NCI-H2227 (cell line): ENCODE data around the gene MED27.

Experiments
- DNase-seq: peaks from one replicate; lab custom pipeline; 2025; ENCODE audit not compliant: unreplicated experiment; lab: John Stamatoyannopoulos, UW

MED27 gene, protein sequence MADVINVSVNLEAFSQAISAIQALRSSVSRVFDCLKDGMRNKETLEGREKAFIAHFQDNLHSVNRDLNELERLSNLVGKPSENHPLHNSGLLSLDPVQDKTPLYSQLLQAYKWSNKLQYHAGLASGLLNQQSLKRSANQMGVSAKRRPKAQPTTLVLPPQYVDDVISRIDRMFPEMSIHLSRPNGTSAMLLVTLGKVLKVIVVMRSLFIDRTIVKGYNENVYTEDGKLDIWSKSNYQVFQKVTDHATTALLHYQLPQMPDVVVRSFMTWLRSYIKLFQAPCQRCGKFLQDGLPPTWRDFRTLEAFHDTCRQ

DNA sequence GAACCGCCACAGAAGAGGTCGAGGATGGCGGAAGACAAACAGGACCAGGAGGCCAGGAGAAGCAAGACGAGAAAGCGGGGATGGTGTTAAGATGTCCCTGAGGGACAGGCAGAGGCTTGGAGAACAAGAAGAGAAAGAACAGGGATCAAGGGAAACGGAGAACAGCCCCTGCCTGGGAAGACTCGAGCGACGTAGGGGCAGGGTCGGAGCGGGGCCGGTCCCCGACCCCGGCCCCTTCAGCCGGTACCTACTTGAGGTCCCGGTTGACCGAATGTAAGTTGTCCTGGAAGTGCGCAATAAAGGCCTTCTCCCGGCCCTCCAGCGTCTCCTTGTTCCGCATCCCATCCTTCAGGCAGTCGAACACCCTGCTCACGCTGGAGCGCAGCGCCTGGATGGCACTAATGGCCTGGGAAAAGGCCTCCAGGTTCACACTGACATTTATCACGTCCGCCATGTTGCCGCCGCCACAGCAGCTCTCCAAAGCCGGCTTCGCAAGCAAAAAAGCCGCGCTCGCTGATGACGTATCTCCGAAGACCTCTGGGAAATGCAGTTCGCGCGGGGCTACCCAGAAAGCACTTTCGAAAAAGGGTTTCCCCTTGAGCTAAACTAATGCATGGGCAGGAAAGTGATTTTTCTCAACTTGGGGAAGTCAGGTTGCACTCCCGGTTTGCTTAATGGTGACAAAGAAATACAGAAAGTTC, at the start of gene MED27:
Gene MED27 (minus strand): TSS at position 477 of the 701 bp plus-strand sequence. CDS start 23 bp downstream, at position 454.
- DNase-seq = peak; percentile 89

DNA sequence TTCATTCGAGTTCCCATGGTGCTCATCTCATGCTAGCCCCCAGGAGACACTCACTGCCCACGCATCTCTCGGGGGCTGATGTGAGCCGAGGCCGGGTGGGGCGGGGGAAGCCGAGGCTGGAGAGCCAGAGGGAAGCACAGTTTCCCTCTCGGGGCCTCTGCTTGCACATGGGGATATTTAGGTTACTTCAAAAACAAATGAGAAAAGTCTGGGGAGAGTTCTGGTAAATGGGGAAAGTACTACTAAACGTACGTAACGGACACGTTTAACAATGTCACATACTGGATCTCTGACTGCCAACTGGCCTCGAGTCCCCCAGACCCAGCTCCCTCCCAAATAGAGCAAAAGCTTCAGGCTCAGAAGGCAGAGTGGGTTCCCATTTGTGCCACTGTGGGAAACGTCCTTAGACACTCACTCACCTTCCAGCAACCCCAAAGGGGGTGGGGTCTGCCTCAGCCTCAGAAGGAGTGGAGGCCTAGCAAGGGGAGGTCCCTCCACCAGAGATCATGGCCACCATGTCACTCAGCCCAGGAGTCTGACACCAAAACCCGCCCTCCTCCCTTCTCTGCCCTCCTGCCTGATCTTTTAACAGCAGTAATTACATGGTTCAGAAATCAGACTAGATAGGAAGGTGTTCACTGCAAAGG, 48.3 kb upstream of the MED27 start:
- DNase-seq = peak; percentile 47

DNA sequence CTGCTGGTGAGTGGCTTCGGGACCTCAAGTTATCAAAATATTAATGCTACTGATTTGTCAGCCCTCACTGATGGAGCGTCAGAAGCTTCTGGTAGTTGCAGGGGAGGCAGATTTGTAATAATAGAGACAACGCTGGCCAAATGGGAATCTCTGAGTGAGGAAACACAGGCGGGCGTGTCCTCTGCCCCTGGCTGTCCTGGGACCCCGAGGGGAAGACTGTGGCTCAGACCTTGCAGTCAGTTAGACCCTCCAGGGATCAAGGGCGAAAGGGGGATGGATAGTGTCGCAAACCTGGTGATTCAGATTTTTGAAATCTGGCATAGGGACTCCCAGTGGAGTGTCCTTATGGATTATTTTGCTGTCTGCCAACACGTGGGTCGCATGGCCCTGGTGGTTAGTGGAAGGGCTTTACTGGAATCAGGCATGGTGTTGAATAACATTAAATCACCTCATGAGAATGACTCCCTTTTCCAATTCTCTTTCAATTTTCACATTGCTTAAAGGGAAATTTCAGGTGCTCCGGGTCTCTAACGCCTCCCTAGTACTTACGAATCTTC, 47.1 kb upstream of the MED27 start:
- no peak for DNase-seq

DNA sequence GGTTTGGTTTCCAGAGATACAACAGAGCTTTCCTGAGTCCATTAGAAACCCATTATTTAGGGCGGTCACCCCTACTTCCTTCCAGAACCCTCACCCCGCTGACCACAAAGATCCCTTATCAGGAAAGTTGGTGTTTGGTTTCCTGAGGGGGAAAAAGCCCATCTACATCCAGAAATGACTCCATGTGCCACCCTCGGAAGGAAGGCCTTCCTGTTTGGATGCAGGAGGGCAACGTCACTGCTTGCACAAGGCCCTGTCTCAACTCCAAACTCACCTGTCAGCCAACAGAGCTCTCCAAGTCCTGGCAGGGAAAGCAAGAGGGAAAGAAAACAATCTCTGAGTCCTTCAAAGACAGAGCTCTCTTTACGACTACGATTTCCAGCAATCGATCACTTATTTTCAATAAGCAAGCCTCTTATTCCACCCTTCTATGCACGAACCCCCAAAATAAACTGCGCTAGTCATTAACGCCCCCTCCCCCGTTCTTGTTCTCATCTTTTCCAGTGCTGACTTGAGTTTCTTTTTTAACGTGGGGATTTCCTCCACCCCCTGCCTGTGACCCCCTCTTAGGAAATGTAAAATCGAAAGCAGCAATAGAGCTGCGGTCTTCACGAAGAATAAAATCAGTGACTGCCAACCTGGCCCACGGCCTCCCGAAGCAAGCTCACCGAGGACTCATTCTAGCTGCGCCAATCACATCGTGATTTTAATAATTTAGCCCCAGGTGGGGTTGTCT, 46.4 kb upstream of the MED27 start:
- DNase-seq = no peak

DNA sequence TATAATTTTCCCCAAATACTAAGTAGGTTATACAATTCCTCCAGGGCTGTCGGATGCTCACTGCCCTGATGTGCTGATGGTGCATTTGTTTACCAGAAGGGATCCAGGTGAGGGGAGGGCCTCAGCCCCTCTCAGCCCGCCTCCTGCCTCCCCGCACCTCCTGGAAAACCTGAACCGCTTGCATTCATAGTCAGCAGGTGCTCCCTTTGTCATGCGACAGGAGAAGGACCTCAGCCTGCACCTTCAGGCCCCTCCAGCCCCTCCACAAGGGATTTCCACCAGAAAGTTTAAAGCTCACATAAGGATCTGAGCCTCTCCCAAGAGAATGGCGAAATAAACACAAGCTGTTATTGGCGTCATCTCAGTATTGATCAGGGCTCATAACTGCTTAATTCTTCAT, 45.7 kb upstream of the MED27 start:
- no peak for DNase-seq

DNA sequence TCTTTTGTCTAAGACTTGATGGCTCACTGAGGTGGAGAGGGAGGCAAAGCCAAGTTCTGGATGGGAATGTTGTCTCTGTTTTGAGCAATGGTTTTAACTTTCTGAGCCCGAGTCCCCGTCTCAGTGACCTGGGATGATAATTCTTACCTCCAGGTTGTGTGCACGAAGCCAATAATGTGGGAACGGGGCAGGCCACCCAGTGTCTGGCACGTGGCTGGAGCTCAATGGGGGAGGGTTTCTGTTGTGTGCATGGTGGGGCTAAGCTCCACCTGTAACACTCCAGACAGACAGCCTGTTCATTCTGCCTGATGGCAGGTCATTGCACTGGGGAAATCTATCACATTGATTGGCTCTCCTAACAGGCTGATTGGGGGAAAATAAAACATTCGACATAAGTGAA, 45.1 kb upstream of the MED27 start:
- no peak for DNase-seq

DNA sequence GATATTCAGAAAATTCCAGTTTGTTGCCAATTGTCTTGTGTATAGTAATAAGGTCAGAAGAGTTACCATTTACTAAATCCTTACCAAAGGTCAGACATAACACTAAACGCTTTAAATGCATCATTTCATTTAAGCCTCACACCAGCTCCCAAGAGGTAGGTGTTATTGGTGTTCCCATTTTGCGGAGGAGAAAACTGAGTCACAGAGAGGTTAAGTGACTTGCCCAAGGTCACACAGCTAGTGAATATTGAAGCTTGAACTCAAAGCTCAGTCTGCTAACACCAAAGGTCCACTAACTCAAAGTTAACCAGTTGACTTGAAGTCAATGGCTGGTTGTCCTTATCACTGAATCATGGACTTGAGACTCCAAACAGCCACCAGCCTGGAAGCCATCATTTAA, 41.4 kb upstream of the MED27 start:
- no peak for DNase-seq

DNA sequence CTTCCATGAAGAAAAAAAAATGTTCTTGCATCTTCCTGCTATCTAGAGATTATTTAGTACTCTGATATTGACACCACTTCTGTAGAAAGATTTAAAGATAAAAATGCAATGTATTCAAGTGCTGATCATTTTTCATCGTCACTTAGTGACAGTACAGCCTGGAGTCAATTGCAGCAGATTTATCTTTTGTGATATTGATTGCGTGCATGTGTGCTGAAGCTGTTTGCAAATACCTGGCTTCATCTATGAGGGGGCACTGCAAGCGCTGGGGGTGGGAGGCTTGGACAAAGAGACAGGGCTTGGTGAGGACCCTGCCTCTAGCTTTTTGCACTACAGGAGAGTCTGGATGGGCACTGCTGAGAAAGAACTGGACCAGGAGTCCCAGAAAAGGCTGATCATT, 38.0 kb upstream of the MED27 start:
- DNase-seq = no peak

DNA sequence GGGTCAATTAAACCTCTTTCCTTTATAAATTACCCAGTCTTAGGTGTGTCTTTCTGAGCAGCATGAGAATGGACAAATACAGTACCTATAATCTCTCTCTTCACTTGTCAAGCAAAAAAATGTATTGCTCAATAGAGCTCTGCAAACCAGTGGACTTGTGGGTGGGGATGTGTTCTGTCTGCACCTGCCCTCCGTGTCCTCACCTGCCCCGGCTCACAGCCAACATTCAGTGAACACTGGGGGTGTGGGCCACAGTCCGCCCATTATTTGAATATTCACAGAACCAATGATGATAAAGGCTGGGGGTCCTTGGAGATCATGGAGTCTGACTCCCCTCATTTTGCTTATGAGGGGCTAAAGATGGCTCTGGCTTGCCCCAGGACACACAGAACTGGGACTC, 36.9 kb upstream of the MED27 start:
- no peak for DNase-seq

DNA sequence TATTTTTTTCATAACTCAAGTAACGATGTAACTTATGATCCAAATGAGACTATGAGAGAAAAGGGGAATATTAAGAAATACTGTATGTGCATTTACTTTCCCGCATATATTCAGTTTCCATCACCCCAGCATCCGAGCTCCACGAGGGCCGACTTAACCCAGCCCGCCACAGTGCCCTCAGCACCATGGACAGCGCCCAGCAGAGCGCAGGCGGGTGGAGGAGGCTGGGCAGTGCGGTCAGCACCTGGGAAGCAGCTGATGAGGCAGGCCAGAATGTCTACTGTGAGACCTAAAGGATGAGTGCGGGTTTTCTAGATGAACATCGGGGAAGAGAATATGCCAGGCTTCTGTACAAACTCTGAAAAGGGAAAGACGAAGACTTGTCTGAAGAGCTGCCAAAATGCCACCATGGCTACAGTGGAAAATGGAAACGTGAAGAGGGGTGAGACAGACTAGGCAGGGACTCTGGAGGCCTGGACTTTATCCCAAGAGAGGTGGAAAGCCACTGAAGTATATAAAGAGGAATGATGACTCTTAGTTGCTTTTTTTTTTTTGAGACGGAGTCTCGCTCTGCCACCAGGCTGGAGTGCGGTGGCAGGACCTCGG, 34.5 kb upstream of the MED27 start:
- DNase-seq = no peak

DNA sequence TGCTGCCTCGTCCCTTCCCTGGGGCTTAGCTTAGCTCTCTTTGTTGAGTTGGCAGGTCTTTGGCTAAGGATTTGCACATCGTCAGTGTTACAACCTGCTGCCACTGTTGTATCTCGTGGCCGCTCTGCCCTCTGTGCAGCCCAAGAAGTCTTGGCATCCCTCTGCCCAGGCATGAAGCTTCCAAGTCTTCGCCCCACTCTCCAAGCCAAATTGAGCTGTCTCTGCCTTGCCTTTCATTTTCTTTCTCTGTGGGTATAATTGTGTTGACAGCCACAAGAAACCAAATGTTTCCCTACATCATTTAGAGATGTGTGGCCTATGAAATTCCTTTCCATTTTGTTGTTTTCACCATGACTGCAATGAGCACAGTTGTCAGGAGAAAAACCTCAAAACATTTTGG, 29.6 kb upstream of the MED27 start:
- no peak for DNase-seq

DNA sequence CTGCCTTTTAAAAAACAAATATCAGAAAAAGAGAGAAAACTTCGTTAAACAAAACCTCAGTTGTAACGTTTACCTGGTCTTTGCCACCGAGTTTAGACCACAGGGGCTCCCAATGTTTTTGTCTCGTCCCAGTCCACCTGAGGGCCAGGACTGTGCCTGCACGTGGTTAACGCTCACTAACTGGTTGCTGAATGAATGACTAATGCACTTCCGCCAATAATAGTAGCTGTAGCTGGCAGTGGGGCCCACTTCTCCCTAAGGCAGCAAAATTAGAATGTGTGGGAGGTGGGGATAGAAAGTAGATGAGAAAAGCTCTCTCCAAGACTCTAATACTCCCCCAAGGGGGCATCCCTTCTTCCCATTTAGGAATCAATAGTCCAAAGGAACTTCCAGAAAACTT, 29.1 kb upstream of the MED27 start:
- DNase-seq = no peak

DNA sequence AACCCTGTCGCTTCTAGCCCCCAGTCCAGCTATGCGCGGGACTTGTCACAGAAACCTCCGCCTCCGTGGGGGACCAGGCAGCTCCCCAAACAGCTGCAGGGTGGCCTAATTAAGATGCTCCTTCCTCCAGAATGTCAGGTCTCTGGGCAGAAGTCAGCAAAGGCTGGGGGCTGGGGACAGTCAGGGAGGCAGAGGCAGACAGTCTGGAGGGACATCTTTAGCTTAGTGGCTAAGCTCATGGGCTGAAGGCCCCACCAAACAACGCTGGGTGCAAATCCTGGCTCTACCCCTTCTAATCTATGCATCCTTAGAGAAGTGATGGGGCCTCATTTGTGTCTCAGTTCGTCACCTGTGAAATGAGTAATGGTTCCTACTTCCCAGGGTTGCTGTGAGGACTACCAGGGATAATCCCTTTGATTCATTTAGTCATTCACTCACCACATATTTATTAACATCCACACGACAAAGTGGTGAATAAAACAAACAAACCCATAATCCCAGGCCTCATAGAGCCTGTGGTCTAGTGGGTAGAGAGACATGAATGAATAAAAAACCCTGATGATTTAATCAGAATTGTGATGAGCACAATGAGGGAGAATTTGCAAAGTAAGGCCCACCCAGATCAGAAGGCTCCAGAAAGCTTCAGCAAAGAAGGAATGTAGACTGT, 20.2 kb upstream of the MED27 start:
- no peak for DNase-seq

DNA sequence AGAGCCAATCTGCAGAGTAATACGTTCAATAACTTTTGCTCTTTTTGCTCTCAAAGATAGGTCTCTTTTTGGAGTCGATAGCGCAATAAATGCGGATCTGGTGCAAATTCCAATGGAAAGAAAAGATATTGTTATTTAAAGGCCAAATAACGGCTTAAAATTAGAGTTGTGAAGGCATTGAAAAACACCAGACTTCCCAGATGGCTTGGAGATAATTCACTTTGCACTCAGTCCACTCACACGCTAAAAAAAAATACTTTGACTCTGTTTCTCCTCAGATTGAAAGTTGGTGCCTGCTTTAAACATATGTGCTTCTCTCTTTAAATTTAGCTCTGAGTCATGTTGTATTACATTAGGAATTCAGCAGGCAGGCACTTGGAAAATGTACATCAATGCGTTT, 19.5 kb upstream of the MED27 start:
- no peak for DNase-seq

DNA sequence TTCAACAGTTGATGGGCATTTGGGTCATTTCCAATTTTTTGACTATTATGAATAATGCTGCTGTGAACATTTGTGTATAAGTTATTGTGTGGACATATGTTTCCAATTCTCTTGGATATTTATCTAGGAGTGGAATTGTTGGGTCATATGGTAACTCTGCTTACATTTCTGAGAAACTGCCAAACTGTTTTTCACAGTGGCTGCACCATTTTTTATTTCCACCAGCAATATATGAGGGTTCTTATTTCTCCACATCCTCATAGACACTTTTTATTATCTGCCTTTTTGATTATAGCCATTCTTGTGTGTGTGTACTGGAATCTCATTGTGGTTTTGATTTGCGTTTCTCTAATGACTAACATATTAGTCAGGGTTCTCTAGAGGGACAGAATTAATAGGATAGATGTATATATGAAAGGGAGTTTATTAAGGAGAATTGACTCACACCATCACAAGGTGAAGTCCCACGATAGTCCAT, 14.7 kb upstream of the MED27 start:
- DNase-seq = no peak

DNA sequence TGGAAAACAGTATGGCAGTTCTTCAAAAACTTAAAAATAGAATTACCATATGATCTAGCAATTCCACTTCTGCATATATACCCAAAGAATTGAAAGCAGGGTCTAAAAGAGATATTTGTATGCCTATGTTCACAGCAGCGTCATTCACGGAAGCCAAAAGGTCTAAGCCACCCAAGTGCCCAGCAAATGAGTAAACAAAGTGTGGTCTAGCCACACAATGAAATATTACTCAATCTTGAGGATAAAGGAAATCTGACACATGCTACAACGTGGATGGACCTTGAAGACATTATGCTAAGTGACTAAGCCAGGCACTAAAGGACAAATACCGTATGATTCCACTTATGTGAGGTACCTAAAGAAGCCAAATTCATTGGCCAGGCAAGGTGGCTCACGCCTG, 11.1 kb upstream of the MED27 start:
- no peak for DNase-seq

DNA sequence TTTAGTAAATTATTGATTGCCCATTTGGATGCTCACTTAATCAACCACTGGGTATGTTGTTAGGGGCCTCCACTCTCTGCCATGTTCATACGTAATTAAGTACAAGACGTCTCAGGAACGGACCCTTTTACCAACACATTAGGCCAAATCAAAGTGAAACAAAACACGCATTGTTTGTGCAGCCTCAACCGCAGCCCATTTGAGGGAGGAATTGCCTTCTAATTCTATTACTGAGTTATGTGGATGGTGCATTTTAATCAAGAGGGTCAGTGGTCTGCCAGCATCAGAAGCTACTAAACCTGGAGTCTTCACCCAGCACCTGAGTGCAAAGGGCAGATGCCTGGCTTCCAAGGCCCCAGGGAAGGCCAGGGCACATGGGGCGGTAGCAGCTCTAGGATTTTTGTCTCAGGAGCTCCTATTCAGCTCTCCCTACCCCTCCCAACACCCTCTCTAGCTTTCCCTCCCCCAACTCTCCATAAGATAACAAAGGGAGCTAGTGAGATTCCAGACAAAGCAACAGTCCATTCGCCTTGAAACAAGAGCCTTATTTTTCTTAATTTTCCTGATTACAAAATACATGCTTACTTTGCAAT, 7.9 kb upstream of the MED27 start:
- no peak for DNase-seq

DNA sequence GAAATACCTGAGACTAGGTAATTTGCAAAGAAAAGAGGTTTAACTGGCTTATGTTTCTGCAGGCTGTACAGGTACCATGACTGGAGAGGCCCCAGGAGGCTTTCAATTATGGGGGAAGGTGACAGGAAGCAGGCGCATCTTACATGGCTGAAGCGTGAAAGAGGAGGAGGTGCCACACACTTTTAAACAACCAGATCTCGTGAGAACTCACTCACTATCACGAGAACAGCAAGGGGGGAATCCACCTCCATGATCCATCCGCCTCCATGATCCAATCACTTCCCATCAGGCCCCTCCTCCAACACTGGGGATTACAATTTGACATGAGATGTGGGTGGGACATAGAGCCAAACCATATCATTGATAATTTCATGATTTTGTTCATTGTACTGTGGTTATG, 2.5 kb upstream of the MED27 start:
- no peak for DNase-seq

DNA sequence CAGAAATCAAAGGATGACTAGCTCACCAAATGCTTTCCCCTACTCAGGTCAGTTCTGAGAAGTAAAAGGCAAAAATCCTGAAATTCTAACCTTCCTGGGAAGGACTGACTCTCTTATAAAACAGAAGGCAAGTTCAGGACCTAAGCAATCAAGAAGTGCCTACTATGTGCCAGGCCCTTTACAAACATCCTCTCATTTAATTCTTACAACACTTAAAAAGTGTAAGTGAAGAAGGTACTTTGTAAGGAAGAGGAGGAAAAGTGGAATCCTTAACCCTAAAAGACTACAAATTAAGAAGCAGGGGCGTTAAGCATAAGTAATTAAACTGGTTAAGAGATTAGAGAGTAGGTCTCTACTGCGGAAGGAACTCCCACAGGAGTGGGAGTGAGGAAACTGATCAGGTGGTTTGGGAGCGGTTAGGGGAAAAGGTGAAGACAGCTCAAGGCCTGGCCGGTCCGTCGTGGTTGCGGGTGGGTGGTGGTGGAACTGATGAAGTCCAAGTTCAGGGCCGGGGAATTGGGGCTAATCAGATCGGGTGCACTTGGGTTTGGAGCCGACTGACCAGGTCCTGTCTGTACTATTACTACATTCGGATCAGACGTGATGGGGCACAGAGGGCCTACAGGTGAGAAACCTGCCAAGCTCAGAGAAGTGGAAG, 839 bp downstream of the MED27 start:
- no peak for DNase-seq
